GM12891 (cell line): ENCODE data around the gene SYNDIG1.
"Not testable (repeated sequence)": the region's sequence is repeated elsewhere in the genome, so short reads cannot be mapped to it uniquely, and the experiment has no call there.

Experiments
- DNase-seq: peaks from one replicate; pipeline ENCODE4 v3.0.0; 2011; ENCODE audit warnings: low spot score; ENCODE audit not compliant: insufficient read length
- FAIRE-seq: peaks from 2 replicates; lab custom pipeline; 2011; peaks lifted over from hg19 to GRCh38; lab: Jason Lieb, UNC
- PAX5 ChIP-seq: IDR thresholded peaks from 2 replicates; pipeline ENCODE4 v1.6.1; 2011; ENCODE audit warnings: low read length, moderate library complexity, mild to moderate bottlenecking; ENCODE audit not compliant: insufficient read depth, severe bottlenecking
- POLR2A ChIP-seq: IDR thresholded peaks from 2 replicates; pipeline ENCODE4 v1.6.1; 2011; ENCODE audit warnings: low read depth, low read length, control low read depth
- POLR2AphosphoS5 ChIP-seq: IDR thresholded peaks from 2 replicates; pipeline ENCODE4 v1.6.1; 2011; ENCODE audit warnings: low read depth, low read length, control low read depth
- POU2F2 ChIP-seq: IDR thresholded peaks from 2 replicates; pipeline ENCODE4 v1.6.1; 2011; ENCODE audit warnings: low read depth, mild to moderate bottlenecking, control low read depth, low read length, moderate library complexity
- SPI1 ChIP-seq: IDR thresholded peaks from 2 replicates; pipeline ENCODE4 v1.6.1; 2011; ENCODE audit warnings: low read depth, low read length, control low read depth
- TAF1 ChIP-seq: IDR thresholded peaks from 2 replicates; pipeline ENCODE4 v1.6.1; 2011; ENCODE audit warnings: low read depth, low read length, control low read depth

SYNDIG1 gene

GRCh38 chr20:24507182-24507853, 37.9 kb downstream of the SYNDIG1 start:
- FAIRE-seq (no peak), DNase-seq (no peak)
- TF ChIP-seq POLR2A: no peak
- TF ChIP-seq POU2F2: no peak
- no peak for TF ChIP-seq TAF1
- no peak for TF ChIP-seq SPI1
- TF ChIP-seq PAX5: no peak
- no peak for TF ChIP-seq POLR2AphosphoS5

DNA sequence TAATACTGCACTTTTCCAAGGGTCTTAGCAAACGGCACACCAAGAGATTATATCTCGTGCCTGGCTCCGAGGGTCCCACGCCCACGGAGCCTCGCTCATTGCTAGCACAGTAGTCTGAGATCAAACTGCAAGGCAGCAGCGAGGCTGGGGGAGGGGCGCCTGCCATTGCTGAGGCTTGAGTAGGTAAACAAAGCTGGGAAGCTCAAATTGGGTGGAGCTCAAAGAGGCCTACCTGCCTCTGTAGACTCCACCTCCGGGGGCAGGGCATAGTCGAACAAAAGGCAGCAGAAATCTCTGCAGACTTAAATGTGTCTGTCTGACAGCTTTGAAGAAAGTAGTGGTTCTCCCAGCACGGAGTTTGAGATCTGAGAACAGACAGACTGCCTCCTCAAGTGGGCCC, 43.0 kb downstream of the SYNDIG1 start:
- FAIRE-seq: not testable (repeated sequence)

GRCh38 chr20:24518515-24518914, 49.1 kb downstream of the SYNDIG1 start:
- no peak for FAIRE-seq
- TF ChIP-seq TAF1: no peak
- no peak for TF ChIP-seq POLR2A
- TF ChIP-seq PAX5: no peak
- no peak for TF ChIP-seq POLR2AphosphoS5
- no peak for TF ChIP-seq SPI1
- no peak for TF ChIP-seq POU2F2
- no peak for DNase-seq

More for the DNA sequence above, 43.0 kb downstream of the SYNDIG1 start:
- not testable (repeated sequence) for DNase-seq

GRCh38 chr20:24519476-24519875, 50.0 kb downstream of the SYNDIG1 start:
- FAIRE-seq (no peak), DNase-seq (no peak)

GRCh38 chr20:24521032-24521431, 51.6 kb downstream of the SYNDIG1 start:
- DNase-seq (no peak), FAIRE-seq (no peak)

More at GRCh38 chr20:24519476-24519875, 50.0 kb downstream of the SYNDIG1 start:
- TF ChIP-seq POLR2A (no peak), PAX5 (no peak), POLR2AphosphoS5 (no peak), POU2F2 (no peak), TAF1 (no peak), SPI1 (no peak)

GRCh38 chr20:24522452-24523330, 53.3 kb downstream of the SYNDIG1 start:
- TF ChIP-seq POU2F2 (no peak), PAX5 (no peak), SPI1 (no peak), POLR2A (no peak), TAF1 (no peak), POLR2AphosphoS5 (no peak)
- DNase-seq (no peak), FAIRE-seq (no peak)

More at GRCh38 chr20:24521032-24521431, 51.6 kb downstream of the SYNDIG1 start:
- TF ChIP-seq TAF1: no peak
- TF ChIP-seq POU2F2: no peak
- TF ChIP-seq POLR2AphosphoS5: no peak
- TF ChIP-seq SPI1: no peak
- TF ChIP-seq POLR2A: no peak

DNA sequence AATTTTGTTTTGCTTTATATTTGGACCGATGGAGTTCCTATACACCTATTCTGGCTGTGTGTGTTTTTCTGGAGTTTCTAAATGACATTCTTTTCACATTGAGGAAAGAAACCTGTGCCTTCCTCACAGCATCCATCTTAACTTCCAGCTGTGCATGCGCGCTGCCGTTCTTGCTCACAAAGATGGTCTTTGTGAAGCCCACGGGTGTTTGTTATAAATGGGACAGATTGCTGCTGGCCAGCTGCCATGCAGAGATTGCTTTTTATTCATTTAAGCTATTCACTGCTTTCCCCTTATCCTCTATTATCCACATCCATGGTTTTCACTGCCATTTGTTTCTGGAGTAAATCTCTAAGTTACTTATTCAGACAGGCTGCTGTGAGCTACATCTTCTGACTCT, 54.2 kb downstream of the SYNDIG1 start:
- DNase-seq (no peak), FAIRE-seq (no peak)
- no peak for TF ChIP-seq SPI1
- TF ChIP-seq POU2F2: no peak
- TF ChIP-seq TAF1: no peak
- no peak for TF ChIP-seq POLR2AphosphoS5
- no peak for TF ChIP-seq POLR2A
- TF ChIP-seq PAX5: no peak

GRCh38 chr20:24528583-24529368, 59.3 kb downstream of the SYNDIG1 start:
- TF ChIP-seq POLR2AphosphoS5 (no peak), SPI1 (no peak), POU2F2 (no peak), PAX5 (no peak), POLR2A (no peak), TAF1 (no peak)
- FAIRE-seq (no peak), DNase-seq (no peak)

DNA sequence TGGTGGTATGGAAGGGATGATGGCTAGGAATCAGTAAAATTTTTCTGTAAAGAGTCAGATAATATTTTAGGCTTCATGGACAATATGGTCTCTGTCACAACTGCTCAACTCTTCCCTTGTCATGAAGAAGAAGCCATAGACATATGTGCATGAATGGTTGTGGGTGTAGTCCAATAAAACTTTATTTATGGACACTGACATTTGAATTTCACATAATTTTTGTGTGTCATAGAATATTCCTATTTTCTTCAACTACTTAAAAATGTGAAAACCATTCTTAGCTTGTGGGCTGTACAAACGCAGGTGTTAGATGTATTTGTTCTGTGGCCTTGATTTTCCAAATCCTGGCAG, 59.9 kb downstream of the SYNDIG1 start:
- no peak for FAIRE-seq
- TF ChIP-seq TAF1 (no peak), SPI1 (no peak), POLR2A (no peak), POLR2AphosphoS5 (no peak), PAX5 (no peak), POU2F2 (no peak)

More for the DNA sequence above, 59.9 kb downstream of the SYNDIG1 start:
- DNase-seq: no peak
